AG04450 (cell line): ENCODE results near the gene NOVA1. TPM values are rescaled to one million over a fixed set of nuclear protein-coding genes. Genes with fewer than 3 reads are reported as not detected.

Experiments used
- CTCF ChIA-PET: fragments of 300-600, 350-600 bp; formaldehyde crosslinking; extraction: SDS; loops from one replicate; lab custom pipeline; 2022; ENCODE audit warnings: antibody characterized with exemption, inconsistent platforms; lab: Charles Lee
- POLR2A ChIA-PET: fragments of 350-600 bp; formaldehyde crosslinking; extraction: SDS; loops from one replicate; lab custom pipeline; 2021; ENCODE audit warnings: antibody characterized with exemption, inconsistent platforms; lab: Yijun Ruan, JAX
- DNase-seq: peaks from one replicate; pipeline ENCODE4 v3.0.0-alpha.2; 2011; ENCODE audit warnings: low read depth, low spot score
- H3K27ac ChIP-seq: one replicate; pipeline ENCODE4 v1.5.1; 2012; ENCODE audit warnings: low read depth, low read length, control low read depth
- H3K27me3 ChIP-seq: one replicate; pipeline ENCODE4 v1.6.0; 2012; ENCODE audit warnings: low read length; ENCODE audit not compliant: control insufficient read depth, insufficient read depth
- H3K4me3 ChIP-seq: 2 replicates; pipeline ENCODE4 v1.5.1; 2011; ENCODE audit warnings: mild to moderate bottlenecking, low read depth, low read length, control low read depth
- H3K9me3 ChIP-seq: 2 replicates; pipeline ENCODE4 v1.5.1; 2012; ENCODE audit warnings: low read length; ENCODE audit not compliant: control insufficient read depth, insufficient read depth
- CTCF ChIP-seq: IDR thresholded peaks from 2 replicates; pipeline ENCODE4 v1.5.1; 2011; ENCODE audit warnings: low read depth, low read length, control low read depth, inconsistent platforms
- polyA plus RNA-seq: library from polyadenylated mRNA; depleted of rRNA; stranded (reverse); fragments of >200 nt; gene quantifications from 2 replicates; pipeline ENCODE4 v1.2.3, GENCODE V29; 2011

The NOVA1 gene
- polyA plus RNA-seq, 1 experiment, result 5.1 TPM

- no peak overlapping the region for H3K27ac ChIP-seq
- POLR2A ChIA-PET, result no interaction called here
- no peak for DNase-seq
- no peaks in the 10 kb centered on the region for H3K27me3 ChIP-seq
- H3K4me3 ChIP-seq, result no peak overlapping the region
- no peak for TF ChIP-seq CTCF
- CTCF ChIA-PET, result no interaction called here
- H3K9me3 ChIP-seq, result no peaks in the 10 kb centered on the region
Measured at GRCh38 chr14:26478967-26479366, 118.9 kb downstream of the NOVA1 start.

- ChIA-PET CTCF (no interaction called here), POLR2A (no interaction called here)
- Histone ChIP-seq H3K27me3 (no peaks in the 10 kb centered on the region), H3K4me3 (no peak overlapping the region), H3K9me3 (no peaks in the 10 kb centered on the region), H3K27ac (no peak overlapping the region)
- TF ChIP-seq CTCF, result no peak
- DNase-seq, result no peak
Measured at GRCh38 chr14:26466862-26467261, 131.0 kb downstream of the NOVA1 start.

- Histone ChIP-seq H3K4me3 (no peak overlapping the region), H3K27ac (no peak overlapping the region), H3K9me3 (no peaks in the 10 kb centered on the region), H3K27me3 (no peaks in the 10 kb centered on the region)
- POLR2A ChIA-PET, result no interaction called here
- no peak for TF ChIP-seq CTCF
- DNase-seq, result no peak
- CTCF ChIA-PET, result no interaction called here
Measured at GRCh38 chr14:26463136-26463535, 134.7 kb downstream of the NOVA1 start.

GRCh38 chr14:26454105-26454504 lies 143.7 kb downstream of the NOVA1 start:
- ChIA-PET CTCF (no interaction called here), POLR2A (no interaction called here)
- H3K27ac ChIP-seq, result no peak overlapping the region
- H3K27me3 ChIP-seq, result no peaks in the 10 kb centered on the region
- TF ChIP-seq CTCF, result no peak
- H3K4me3 ChIP-seq, result no peak overlapping the region
- no peaks in the 10 kb centered on the region for H3K9me3 ChIP-seq
- DNase-seq, result no peak

GRCh38 chr14:26448181-26448855 lies 149.5 kb downstream of the NOVA1 start:
- ChIA-PET POLR2A (no interaction called here), CTCF (interaction anchor here (0.6 kb wide), 1 partner anchor 118 kb away, joined by 3 read pairs; no protein-coding TSS in a partner anchor)
- no peak for DNase-seq

More at GRCh38 chr14:26448181-26448855, 149.5 kb downstream of the NOVA1 start:
- Histone ChIP-seq H3K9me3 (peaks cover 4% of the 10 kb centered on the region; the same call in 1 of the 2 replicates), H3K27me3 (no peaks in the 10 kb centered on the region), H3K4me3 (no peak overlapping the region), H3K27ac (no peak overlapping the region)
- TF ChIP-seq CTCF, result no peak
